ENCODE measurements around the gene PKNOX2. TPM values are rescaled to one million over a fixed set of nuclear protein-coding genes. Genes with fewer than 3 reads are reported as not detected.

The PKNOX2 gene
- total and polyA plus RNA-seq, 2 of the 4 experiments (the other 2 are of a cell fraction), result 0.72 to 2.3 TPM

DNA sequence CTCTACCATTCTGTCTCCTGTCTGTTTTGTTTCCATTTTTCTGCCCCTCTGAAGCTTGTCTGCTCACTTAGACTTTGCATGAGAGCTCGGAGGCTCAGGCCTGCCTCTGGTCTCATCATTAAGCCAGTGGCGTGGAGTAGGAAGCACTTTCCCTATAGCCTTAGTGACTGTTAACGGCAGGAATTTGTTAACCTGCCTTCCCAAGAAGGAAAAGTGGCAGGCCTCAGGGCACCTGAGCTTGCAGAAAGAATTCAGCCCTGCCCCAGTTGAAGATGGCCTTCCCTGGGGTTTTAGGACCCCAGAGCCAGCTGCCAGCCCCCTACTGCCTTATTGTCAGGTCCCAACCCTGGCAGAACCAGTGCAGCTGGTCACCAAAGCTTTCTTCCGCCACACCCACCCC is 93.2 kb downstream of the PKNOX2 start:
- ChIA-PET POLR2A (ENCODE audit: unreplicated experiment) (no interaction called here), CTCF (no interaction called here)

More for the DNA sequence above, 93.2 kb downstream of the PKNOX2 start:
- Histone ChIP-seq H2AK5ac (ENCODE audit: low read depth, low read length) (no peak overlapping the region), H3K56ac (ENCODE audit: extremely low read depth, insufficient read depth, low read length) (no peak overlapping the region), H3K27ac (ENCODE audit: insufficient read depth, low read length) (no peak overlapping the region), H2BK20ac (ENCODE audit: low read depth, low read length) (no peak overlapping the region), H3K79me1 (ENCODE audit: low read depth in 1 of 2, low read length in 2 of 2) (no peaks in the 10 kb centered on the region), H3K23ac (ENCODE audit: low read depth, low read length) (no peak overlapping the region), H2BK5ac (ENCODE audit: low read depth, low read length, poor library complexity, severe bottlenecking) (no peak overlapping the region), H3K14ac (replicated peaks; ENCODE audit: low read depth, low read length) (no peak overlapping the region), H2AFZ (replicated peaks; ENCODE audit: low read length, poor library complexity) (no peak overlapping the region), H4K5ac (ENCODE audit: low read depth, low read length) (no peak overlapping the region), H3K27me3 (ENCODE audit: control insufficient read depth, insufficient read depth, low read length) (no peaks in the 10 kb centered on the region; the same call in 1 of the 2 replicates), H3K4me1 (ENCODE audit: control insufficient read depth, insufficient read depth, low read length) (peaks cover 18% of the 10 kb centered on the region), H3K4me2 (ENCODE audit: low read depth, low read length) (no peak overlapping the region), H2BK120ac (ENCODE audit: low read depth, low read length) (no peak overlapping the region), H4K20me1 (ENCODE audit: insufficient read depth, low read length) (no peaks in the 10 kb centered on the region), H3K36me3 (ENCODE audit: control insufficient read depth, insufficient read depth, low read length) (no peaks in the 10 kb centered on the region), H4K8ac (ENCODE audit: low read depth in 2 of 2, low read length in 2 of 2) (no peak overlapping the region), H3K9me1 (ENCODE audit: insufficient read depth, low read length) (peaks cover 5% of the 10 kb centered on the region; the same call in 1 of the 2 replicates), H3K4me3 (ENCODE audit: insufficient read depth, low read depth, low read length) (no peak overlapping the region), H2BK15ac (ENCODE audit: low read depth, low read length) (no peak overlapping the region), H3K9ac (ENCODE audit: low read depth, low read length) (no peak overlapping the region), H3K9me3 (ENCODE audit: control insufficient read depth, insufficient read depth, low read length) (no peaks in the 10 kb centered on the region), H4K91ac (ENCODE audit: insufficient read depth, low read depth, low read length) (no peak overlapping the region), H3K4ac (ENCODE audit: low read depth, low read length) (no peak overlapping the region), H3K18ac (ENCODE audit: low read depth, low read length) (no peak overlapping the region), H2AK9ac (replicated peaks; ENCODE audit: low read depth, low read length, poor library complexity) (no peak overlapping the region)
- in situ Hi-C loops (cut with MboI; ENCODE audit: low sequenced_read_pairs), result no loop called here
- intact Hi-C loops (cut with micrococcal nuclease), result no loop called here
- 75% methylated on average over 1 of the region's 4 CpGs; no CpG with 5 or more reads in 1 of the 2 experiments for WGBS, 2 experiments (ENCODE audit: extremely low coverage in 2 of 2, insufficient read length in 1 of 2)
- no peak for TF ChIP-seq POLR2A (IDR thresholded peaks at IDR 0.05; ENCODE audit: low read depth, low read length)
- TF ChIP-seq, protein P1, sequence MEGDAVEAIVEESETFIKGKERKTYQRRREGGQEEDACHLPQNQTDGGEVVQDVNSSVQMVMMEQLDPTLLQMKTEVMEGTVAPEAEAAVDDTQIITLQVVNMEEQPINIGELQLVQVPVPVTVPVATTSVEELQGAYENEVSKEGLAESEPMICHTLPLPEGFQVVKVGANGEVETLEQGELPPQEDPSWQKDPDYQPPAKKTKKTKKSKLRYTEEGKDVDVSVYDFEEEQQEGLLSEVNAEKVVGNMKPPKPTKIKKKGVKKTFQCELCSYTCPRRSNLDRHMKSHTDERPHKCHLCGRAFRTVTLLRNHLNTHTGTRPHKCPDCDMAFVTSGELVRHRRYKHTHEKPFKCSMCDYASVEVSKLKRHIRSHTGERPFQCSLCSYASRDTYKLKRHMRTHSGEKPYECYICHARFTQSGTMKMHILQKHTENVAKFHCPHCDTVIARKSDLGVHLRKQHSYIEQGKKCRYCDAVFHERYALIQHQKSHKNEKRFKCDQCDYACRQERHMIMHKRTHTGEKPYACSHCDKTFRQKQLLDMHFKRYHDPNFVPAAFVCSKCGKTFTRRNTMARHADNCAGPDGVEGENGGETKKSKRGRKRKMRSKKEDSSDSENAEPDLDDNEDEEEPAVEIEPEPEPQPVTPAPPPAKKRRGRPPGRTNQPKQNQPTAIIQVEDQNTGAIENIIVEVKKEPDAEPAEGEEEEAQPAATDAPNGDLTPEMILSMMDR (conservative IDR thresholded peaks at IDR 0.05; ENCODE audit: low read depth, low read length), result no peak
- ATAC-seq (ENCODE audit: low read depth), result no peak
- dilution Hi-C loops (cut with HindIII; ENCODE audit: low sequenced_read_pairs, unreplicated experiment), result no loop called here
- DNase-seq, result no peak
- no TSS peak for BruUV-seq (replicated peaks)

All from IMR-90 (cell line).